Measurements from ENCODE around the gene DPYSL4.

DPYSL4 gene

DNA sequence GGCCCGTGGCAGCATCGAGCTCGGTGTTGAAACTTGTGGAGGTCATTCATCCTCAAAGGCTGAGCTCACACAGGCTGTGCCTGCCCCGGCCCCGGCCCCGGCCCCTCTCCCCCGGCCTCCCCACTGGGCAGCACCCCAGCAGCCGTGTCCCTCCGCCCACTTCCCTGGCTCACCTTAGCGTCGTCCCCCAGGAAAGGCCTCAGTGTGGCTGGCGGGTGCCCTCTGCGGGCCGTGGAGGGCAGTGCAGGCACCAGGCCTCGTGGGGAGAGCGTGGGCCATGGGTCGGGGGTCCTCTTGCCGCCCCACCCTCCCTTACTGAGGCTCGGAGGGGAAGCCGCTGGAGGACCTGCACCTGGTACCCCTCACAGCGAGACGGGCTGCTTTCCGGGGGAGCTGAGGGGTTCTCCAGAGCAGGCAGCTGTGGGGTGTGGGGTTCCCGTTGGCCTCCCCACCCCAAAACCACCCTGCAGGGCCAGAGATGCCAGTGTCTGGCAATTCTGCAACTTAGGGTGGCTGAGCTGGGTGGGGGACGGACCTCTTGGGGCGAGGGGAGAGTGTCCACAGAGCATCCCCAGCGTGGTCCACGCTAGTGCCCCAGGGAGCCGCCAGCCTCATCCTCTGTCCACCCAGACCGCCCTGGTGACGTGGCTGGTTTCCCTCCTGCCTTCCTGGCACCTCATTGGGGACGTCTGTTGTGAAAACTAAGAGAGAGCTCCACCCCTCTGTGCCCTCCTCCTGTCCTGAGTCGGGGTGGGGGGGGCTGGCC lies 44.2 kb upstream of the DPYSL4 start:
- H3K27me3 ChIP-seq (ENCODE audit: control insufficient read depth, insufficient read depth, low read length, poor library complexity, severe bottlenecking): no peaks in the 10 kb centered on the region
- H3K9me3 ChIP-seq (ENCODE audit: control insufficient read depth, low read length): no peaks in the 10 kb centered on the region

DNA sequence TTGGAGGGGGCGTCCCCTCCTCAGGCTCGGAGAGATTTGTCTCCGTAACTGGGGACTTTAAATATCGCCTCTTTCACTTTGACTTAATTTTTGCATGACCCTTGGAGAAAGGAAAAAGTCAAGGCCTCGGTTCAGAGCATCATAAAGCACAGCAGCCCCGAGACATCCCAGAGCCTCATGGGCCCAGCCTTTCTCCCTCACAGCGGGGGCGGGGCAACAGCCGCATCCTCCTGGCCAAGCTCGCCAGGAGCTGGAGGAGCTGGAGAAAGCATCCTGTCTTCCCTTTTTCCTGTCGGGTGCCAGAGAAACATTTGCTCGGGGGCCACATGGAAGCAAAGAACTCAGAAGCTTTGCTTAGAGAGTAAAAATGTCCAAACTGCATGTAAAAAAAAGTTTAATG lies 43.6 kb upstream of the DPYSL4 start:
- WGBS, 2 experiments: 60% methylated on average over 12 of the region's 12 CpGs

More for the DNA sequence above, 44.2 kb upstream of the DPYSL4 start:
- H3K4me1 ChIP-seq (ENCODE audit: control insufficient read depth, insufficient read depth, low read length): peaks cover 7% of the 10 kb centered on the region
- H3K27ac ChIP-seq (ENCODE audit: insufficient read depth, low read depth, low read length, poor library complexity, severe bottlenecking): no peak overlapping the region
- no peak overlapping the region for H3K4me3 ChIP-seq (ENCODE audit: insufficient read depth, low read depth, low read length)
- no peaks in the 10 kb centered on the region for H3K36me3 ChIP-seq (ENCODE audit: control insufficient read depth, insufficient read depth, low read length)
- 53% methylated on average over 33 of the region's 33 CpGs for WGBS, 2 experiments

DNA sequence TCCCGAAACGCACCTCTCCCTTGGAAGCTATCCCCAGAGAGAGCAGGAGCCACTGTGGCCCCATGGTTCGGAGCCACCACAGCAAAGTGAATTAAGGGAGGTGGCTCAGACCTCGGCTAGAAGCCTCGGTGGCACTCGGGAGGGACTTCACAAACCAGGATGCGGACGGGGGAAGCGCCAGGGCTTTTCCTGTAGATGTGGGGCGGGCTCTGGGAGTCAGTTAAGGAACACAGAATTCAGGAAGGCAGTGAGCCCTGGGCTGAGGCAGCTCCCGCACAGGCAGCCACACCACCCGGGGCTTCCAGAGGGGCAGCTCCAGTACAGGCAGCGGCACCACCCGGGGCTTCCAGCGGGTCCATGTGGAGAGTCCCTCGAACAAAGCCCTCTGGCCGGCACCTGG lies 42.7 kb upstream of the DPYSL4 start:
- Histone ChIP-seq H3K4me3 (ENCODE audit: insufficient read depth, low read depth, low read length) (no peak overlapping the region), H3K27me3 (ENCODE audit: control insufficient read depth, insufficient read depth, low read length, poor library complexity, severe bottlenecking) (no peaks in the 10 kb centered on the region), H3K9me3 (ENCODE audit: control insufficient read depth, low read length) (no peaks in the 10 kb centered on the region), H3K36me3 (ENCODE audit: control insufficient read depth, insufficient read depth, low read length) (no peaks in the 10 kb centered on the region), H3K27ac (ENCODE audit: insufficient read depth, low read depth, low read length, poor library complexity, severe bottlenecking) (no peak overlapping the region), H3K4me1 (ENCODE audit: control insufficient read depth, insufficient read depth, low read length) (peaks cover 7% of the 10 kb centered on the region)
- 80 to 81% methylated on average over 17 of the region's 17 CpGs for WGBS, 2 experiments

More for the DNA sequence above, 43.6 kb upstream of the DPYSL4 start:
- Histone ChIP-seq H3K4me3 (ENCODE audit: insufficient read depth, low read depth, low read length) (no peak overlapping the region), H3K27ac (ENCODE audit: insufficient read depth, low read depth, low read length, poor library complexity, severe bottlenecking) (no peak overlapping the region), H3K36me3 (ENCODE audit: control insufficient read depth, insufficient read depth, low read length) (no peaks in the 10 kb centered on the region), H3K4me1 (ENCODE audit: control insufficient read depth, insufficient read depth, low read length) (peaks cover 7% of the 10 kb centered on the region), H3K27me3 (ENCODE audit: control insufficient read depth, insufficient read depth, low read length, poor library complexity, severe bottlenecking) (no peaks in the 10 kb centered on the region), H3K9me3 (ENCODE audit: control insufficient read depth, low read length) (no peaks in the 10 kb centered on the region)

DNA sequence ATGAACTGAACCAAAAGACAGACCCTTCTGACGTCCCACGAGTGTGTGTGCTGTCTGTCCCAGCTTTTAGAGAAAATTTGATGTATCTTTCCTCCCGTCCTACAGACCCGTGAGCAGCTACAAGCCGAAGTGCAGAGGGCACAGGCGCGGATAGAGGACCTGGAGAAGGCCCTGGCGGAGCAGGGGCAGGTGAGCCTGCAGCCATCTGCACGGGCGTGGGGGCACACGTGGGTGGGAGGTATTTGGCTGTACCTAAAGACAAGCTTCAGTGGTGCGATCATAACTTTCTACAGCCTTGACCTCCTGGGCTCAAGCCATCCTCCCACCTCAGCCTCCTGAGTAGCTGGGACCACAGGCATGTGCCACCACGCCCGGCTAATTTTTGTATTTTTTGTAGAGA lies 41.7 kb upstream of the DPYSL4 start:
- Histone ChIP-seq H3K9me3 (ENCODE audit: control insufficient read depth, low read length) (no peaks in the 10 kb centered on the region), H3K36me3 (ENCODE audit: control insufficient read depth, insufficient read depth, low read length) (no peaks in the 10 kb centered on the region), H3K4me3 (ENCODE audit: insufficient read depth, low read depth, low read length) (no peak overlapping the region), H3K27me3 (ENCODE audit: control insufficient read depth, insufficient read depth, low read length, poor library complexity, severe bottlenecking) (no peaks in the 10 kb centered on the region), H3K27ac (ENCODE audit: insufficient read depth, low read depth, low read length, poor library complexity, severe bottlenecking) (no peak overlapping the region), H3K4me1 (ENCODE audit: control insufficient read depth, insufficient read depth, low read length) (peaks cover 7% of the 10 kb centered on the region)
- 95 to 96% methylated on average over 14 of the region's 14 CpGs for WGBS, 2 experiments

DNA sequence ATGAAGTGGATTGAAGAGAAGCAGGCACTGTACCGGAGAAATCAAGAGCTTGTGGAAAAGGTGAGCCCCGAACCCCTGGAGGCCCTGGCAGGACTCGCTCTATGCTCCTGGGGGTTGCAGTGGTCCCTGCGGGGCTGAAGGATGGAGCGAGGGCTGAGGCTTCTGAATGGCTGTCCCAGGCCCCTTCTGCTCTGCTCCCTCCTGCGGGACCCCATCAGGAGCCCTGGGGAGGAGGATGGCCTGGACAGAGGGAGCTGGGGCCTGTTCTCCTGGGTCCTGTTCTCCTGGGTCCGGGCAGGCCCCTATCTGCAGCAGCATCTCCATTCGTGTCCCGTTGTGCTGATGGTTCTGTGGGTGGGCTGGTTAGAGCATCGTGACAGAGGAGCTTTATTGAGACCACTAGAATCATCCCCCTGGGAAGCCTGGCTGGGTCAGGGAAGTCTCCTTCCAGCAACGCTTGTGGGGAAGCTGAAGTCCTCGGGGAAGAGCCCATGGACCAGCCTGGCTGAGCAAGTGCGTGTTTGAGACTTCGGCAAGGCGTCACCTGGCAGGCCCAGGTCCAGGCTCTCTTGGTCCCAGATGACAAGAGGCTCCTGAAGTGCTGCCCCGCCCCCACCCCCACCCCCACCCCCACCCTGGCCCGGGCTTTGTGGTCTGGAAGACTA lies 41.1 kb upstream of the DPYSL4 start:
- no peak overlapping the region for H3K4me3 ChIP-seq (ENCODE audit: insufficient read depth, low read depth, low read length)
- H3K4me1 ChIP-seq (ENCODE audit: control insufficient read depth, insufficient read depth, low read length): peaks cover 7% of the 10 kb centered on the region
- H3K27ac ChIP-seq (ENCODE audit: insufficient read depth, low read depth, low read length, poor library complexity, severe bottlenecking): no peak overlapping the region
- H3K9me3 ChIP-seq (ENCODE audit: control insufficient read depth, low read length): no peaks in the 10 kb centered on the region
- H3K36me3 ChIP-seq (ENCODE audit: control insufficient read depth, insufficient read depth, low read length): no peaks in the 10 kb centered on the region
- no peaks in the 10 kb centered on the region for H3K27me3 ChIP-seq (ENCODE audit: control insufficient read depth, insufficient read depth, low read length, poor library complexity, severe bottlenecking)
- 84 to 85% methylated on average over 16 of the region's 17 CpGs for WGBS, 2 experiments

DNA sequence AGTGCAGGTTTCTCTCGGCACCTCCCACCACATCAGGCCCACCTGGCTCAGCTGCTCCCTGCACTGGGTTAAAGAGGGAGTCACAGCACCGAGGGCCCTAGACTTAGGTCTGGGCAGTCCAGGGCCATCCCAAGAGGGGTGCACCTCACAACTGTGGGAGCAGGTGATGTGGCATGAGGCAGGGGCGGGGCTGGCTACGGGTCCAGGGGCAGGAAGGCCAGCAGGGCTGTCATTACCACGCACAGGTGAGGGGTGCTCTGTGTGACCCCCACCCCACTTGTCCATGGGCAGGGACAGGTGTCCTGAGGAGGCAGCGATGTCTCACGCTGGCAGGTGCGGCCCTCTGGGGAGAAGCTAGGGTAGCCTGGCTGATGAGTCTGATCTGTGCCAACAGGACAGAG lies 40.5 kb upstream of the DPYSL4 start:
- H3K4me1 ChIP-seq (ENCODE audit: control insufficient read depth, insufficient read depth, low read length): peaks cover 7% of the 10 kb centered on the region
- no peaks in the 10 kb centered on the region for H3K27me3 ChIP-seq (ENCODE audit: control insufficient read depth, insufficient read depth, low read length, poor library complexity, severe bottlenecking)
- H3K27ac ChIP-seq (ENCODE audit: insufficient read depth, low read depth, low read length, poor library complexity, severe bottlenecking): no peak overlapping the region
- no peaks in the 10 kb centered on the region for H3K36me3 ChIP-seq (ENCODE audit: control insufficient read depth, insufficient read depth, low read length)
- H3K9me3 ChIP-seq (ENCODE audit: control insufficient read depth, low read length): no peaks in the 10 kb centered on the region
- no peak overlapping the region for H3K4me3 ChIP-seq (ENCODE audit: insufficient read depth, low read depth, low read length)
- WGBS, 2 experiments: 76 to 78% methylated on average over 8 of the region's 8 CpGs

DNA sequence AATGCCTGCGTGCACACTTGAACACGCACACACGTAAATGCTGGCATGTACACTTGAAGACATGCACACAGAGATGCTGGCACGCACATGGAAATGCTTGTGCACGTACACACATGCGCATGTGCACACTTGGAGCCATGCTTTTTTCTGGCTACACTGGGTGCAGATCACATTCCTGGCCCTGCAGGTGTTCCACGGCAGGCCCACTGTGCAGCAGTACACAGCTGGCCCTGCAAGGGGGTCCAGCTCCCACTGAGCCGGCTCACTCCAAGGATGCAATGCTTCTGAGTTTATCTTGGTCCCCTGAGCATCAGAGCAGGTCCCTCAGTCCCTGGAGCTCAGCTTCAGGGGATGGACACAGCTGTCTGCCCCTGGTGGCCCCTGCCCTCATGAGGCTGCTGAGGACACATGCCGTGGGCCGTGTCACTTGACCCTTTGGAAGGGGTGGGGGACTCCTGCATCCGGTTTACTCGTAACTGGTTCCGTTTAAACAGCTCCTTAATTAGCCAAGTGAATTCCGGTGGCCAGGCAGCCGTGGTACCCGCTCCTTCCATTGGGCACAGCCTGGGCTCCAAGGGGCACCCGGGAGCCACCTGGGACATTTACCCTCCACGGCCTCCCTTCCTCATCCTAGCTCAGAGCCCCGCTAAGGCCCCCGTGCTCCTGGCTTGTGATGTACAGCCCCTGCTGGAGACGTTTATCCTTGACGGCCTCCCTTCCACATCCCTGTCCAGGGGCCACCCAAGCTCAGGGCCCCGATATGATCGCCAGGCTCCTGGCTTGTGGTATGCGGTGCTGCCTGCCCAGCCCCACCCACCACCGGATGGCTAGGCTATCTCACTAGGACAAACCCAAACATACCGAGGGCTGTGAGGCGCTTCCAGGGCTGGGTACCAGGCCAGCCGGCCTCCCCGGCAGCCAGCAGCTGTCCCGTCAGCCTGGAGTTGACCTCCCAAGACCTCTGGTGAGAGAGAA lies 39.5 kb upstream of the DPYSL4 start:
- H3K27ac ChIP-seq (ENCODE audit: insufficient read depth, low read depth, low read length, poor library complexity, severe bottlenecking): no peak overlapping the region
- no peak overlapping the region for H3K4me3 ChIP-seq (ENCODE audit: insufficient read depth, low read depth, low read length)
- H3K27me3 ChIP-seq (ENCODE audit: control insufficient read depth, insufficient read depth, low read length, poor library complexity, severe bottlenecking): no peaks in the 10 kb centered on the region
- H3K36me3 ChIP-seq (ENCODE audit: control insufficient read depth, insufficient read depth, low read length): no peaks in the 10 kb centered on the region
- WGBS, 2 experiments: 89 to 91% methylated on average over 31 of the region's 31 CpGs
- H3K9me3 ChIP-seq (ENCODE audit: control insufficient read depth, low read length): no peaks in the 10 kb centered on the region
- H3K4me1 ChIP-seq (ENCODE audit: control insufficient read depth, insufficient read depth, low read length): peaks cover 7% of the 10 kb centered on the region

DNA sequence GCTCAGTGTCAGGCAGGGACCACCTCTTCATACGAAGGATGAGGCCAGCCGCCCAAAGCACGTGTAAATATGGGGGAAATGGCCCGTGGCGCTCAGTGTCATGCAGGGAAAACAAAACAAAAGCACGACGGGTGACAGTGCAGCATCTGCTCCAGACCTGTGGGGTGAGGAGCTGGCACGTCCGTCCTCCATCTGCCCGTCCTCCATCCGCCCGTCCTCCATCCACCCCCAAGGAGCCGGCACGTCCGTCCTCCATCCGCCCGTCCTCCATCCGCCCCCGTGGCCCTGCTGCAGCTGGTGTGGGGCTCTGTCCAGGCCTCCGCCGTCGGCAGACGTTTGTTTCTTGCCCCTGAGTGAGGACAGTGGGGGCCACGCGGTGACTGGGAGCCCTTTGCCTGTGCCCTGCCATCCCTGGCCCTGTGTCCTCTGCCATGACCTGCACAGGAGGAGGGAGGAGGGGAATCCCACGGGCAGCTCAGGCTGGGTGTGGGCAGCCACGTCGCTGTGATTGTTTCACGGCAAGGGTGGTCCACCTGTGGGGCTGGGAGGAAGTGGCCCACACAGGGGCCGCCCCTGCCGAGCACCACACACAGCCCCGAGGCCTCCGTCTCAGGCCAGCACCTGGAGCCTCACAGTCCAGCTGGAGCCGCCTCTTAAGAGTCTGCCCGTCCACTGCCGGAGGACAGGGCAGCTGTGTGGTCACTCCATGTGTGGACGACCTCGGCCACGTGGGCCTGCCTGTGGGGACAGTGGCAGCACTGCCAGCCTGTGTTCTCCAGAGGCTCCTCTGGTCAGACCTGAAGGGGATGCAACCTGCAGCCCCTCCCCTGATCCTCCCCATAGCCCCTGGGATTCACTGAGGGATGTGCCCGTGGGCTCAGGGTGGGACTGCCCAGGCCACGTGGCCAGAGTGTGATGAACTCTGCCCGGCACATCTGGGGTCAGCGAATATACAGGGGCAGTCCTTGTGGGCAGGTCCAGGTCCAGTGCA lies 38.2 kb upstream of the DPYSL4 start:
- Histone ChIP-seq H3K27me3 (ENCODE audit: control insufficient read depth, insufficient read depth, low read length, poor library complexity, severe bottlenecking) (no peaks in the 10 kb centered on the region), H3K4me1 (ENCODE audit: control insufficient read depth, insufficient read depth, low read length) (no peaks in the 10 kb centered on the region), H3K4me3 (ENCODE audit: insufficient read depth, low read depth, low read length) (no peak overlapping the region), H3K36me3 (ENCODE audit: control insufficient read depth, insufficient read depth, low read length) (no peaks in the 10 kb centered on the region), H3K9me3 (ENCODE audit: control insufficient read depth, low read length) (no peaks in the 10 kb centered on the region), H3K27ac (ENCODE audit: insufficient read depth, low read depth, low read length, poor library complexity, severe bottlenecking) (no peak overlapping the region)
- WGBS, 2 experiments: 87% methylated on average over 43 of the region's 43 CpGs

DNA sequence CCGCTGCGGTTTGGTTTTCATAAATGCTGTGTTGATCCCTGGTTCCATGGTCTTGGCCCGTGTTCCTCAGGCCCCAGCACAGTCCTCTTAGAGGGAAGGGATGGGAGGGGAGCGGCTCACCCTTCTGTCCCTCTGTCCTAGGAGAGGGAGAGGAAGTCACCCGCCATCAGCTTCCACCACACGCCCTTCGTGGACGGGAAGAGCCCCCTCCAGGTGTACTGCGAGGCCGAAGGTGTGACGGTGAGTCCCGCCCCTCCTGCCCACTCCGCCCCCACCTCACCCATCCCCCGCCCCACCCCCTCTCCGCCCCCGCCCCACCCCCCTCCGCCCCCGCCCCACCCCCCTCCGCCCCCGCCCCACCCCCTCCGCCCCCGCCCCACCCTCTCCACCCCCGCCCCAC lies 37.5 kb upstream of the DPYSL4 start:
- Histone ChIP-seq H3K4me3 (ENCODE audit: insufficient read depth, low read depth, low read length) (no peak overlapping the region), H3K27ac (ENCODE audit: insufficient read depth, low read depth, low read length, poor library complexity, severe bottlenecking) (no peak overlapping the region), H3K4me1 (ENCODE audit: control insufficient read depth, insufficient read depth, low read length) (no peaks in the 10 kb centered on the region), H3K27me3 (ENCODE audit: control insufficient read depth, insufficient read depth, low read length, poor library complexity, severe bottlenecking) (no peaks in the 10 kb centered on the region), H3K9me3 (ENCODE audit: control insufficient read depth, low read length) (no peaks in the 10 kb centered on the region), H3K36me3 (ENCODE audit: control insufficient read depth, insufficient read depth, low read length) (no peaks in the 10 kb centered on the region)
- 92 to 96% methylated on average over 10 to 11 of the region's 23 CpGs for WGBS, 2 experiments
